Parathyroid adenoma (tissue), 2 donors: ENCODE measurements around the gene ACP5.

Experiments
- H2AFZ ChIP-seq: fragments of 300-600 bp; sonication (generic); one replicate; pipeline ENCODE4 v1.7.0; 2017; ENCODE audit warnings: antibody characterized with exemption, mild to moderate bottlenecking
- H3K27ac ChIP-seq: fragments of 300-600 bp; sonication (generic); one replicate; pipeline ENCODE4 v1.7.0; 2017
- H3K27me3 ChIP-seq: fragments of 300-600 bp; sonication (generic); one replicate; pipeline ENCODE4 v1.7.0; 2017; ENCODE audit warnings: low read length; ENCODE audit not compliant: control insufficient read depth, insufficient read depth
- H3K36me3 ChIP-seq: fragments of 300-600 bp; sonication (generic); one replicate; pipeline ENCODE4 v1.7.0; 2017; ENCODE audit warnings: low read length; ENCODE audit not compliant: control insufficient read depth, insufficient read depth
- H3K4me1 ChIP-seq: fragments of 300-600 bp; sonication (generic); one replicate; pipeline ENCODE4 v1.7.0; 2017; ENCODE audit warnings: control low read depth
- H3K4me2 ChIP-seq: fragments of 300-600 bp; sonication (generic); one replicate; pipeline ENCODE4 v1.7.0; 2017; ENCODE audit warnings: low read length
- H3K4me3 ChIP-seq: fragments of 300-600 bp; sonication (generic); one replicate; pipeline ENCODE4 v1.7.0; 2017; ENCODE audit warnings: low read depth, low read length
- H3K79me2 ChIP-seq: fragments of 300-600 bp; sonication (generic); one replicate; pipeline ENCODE4 v1.7.0; 2017; ENCODE audit warnings: control low read depth
- H3K9ac ChIP-seq: fragments of 300-600 bp; sonication (generic); one replicate; pipeline ENCODE4 v1.7.0; 2017; ENCODE audit warnings: mild to moderate bottlenecking
- H3K9me3 ChIP-seq: fragments of 300-600 bp; sonication (generic); one replicate; pipeline ENCODE4 v1.7.0; 2017; ENCODE audit warnings: low read length; ENCODE audit not compliant: control insufficient read depth
- CTCF ChIP-seq: fragments of 300-600 bp; sonication (generic); IDR thresholded peaks from one replicate; pipeline ENCODE4 v1.7.0; 2017; ENCODE audit warnings: antibody characterized with exemption, mild to moderate bottlenecking
- donor health status: primary hyperparathyroidism.

ACP5 gene

GRCh38 chr19:11581740-11582139, 4.3 kb upstream of the ACP5 start:
- Histone ChIP-seq H3K27ac (no peak overlapping the region), H2AFZ (no peak overlapping the region), H3K36me3 (no peaks in the 10 kb centered on the region), H3K9me3 (no peaks in the 10 kb centered on the region), H3K79me2 (no peaks in the 10 kb centered on the region), H3K4me2 (no peak overlapping the region), H3K4me3 (no peak overlapping the region), H3K9ac (no peak overlapping the region), H3K27me3 (no peaks in the 10 kb centered on the region), H3K4me1 (no peaks in the 10 kb centered on the region)
- no peak for TF ChIP-seq CTCF

DNA sequence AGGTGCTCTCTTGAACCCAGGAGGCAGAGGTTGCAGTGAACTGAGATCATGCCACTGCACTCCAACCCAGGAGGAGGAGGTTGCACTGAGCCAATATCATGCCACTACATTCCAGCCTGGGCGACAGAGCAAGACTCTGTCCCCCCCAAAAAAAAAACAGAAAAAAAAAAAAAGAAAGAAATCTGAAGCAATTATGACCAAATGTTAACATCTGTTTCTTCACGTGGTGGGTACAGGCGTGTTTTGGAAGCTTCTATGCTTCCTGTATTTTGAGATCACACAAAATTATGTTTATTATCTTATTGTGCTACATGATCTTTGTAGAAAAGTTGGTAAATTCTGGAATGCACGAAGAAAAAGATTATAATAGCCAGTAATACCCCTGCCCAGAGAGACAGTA, 2.7 kb upstream of the ACP5 start:
- Histone ChIP-seq H3K27ac (no peak overlapping the region), H3K4me3 (no peak overlapping the region), H3K4me1 (no peaks in the 10 kb centered on the region)

DNA sequence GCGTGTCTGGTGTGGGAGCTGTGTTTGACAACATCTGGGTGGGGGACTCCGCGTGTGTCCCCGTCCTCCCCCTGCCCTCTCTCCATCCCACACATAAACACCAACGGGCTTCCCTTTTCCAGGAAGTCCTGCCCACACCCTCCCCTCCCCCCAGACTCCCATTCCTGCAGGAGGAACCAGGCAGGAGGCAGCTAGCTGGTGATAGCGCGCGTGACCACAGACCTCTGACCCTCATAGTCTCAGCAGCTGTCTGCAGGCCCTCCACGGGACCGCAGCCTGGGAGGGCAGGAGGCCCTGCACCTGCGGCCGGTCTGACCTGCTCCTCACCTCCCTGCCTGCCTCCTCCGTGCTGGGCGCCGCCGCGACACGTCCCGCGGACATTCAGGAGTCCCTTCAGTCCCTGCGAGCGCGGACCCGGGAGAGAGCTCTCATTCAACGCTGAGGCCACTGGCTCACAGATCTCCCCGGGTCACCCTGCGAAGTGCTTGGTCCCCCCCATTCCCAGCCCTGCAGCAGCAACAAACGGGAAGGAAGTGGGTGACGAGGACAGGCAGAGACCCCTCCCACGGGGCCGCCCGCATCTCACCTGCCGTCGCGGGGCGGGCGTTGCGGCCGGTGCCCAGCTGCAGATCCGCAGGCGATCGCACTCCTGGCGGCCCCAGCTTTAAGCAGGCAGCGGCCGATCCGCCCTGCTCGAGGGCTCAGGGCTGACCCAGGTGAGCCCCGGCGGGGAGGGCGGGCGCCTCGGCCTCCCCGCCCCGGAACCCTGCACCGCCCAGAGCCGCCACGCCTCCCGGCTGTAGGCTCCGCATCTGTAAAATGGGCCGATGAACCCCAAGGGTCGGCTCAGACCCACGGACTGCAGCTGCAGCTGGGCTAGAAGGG, 1.1 kb upstream of the ACP5 start:
- no peaks in the 10 kb centered on the region for H3K27me3 ChIP-seq
- H3K4me2 ChIP-seq = peak overlapping the region; percentile 22
- H2AFZ ChIP-seq = peak overlapping the region; percentile 76
- H3K36me3 ChIP-seq = no peaks in the 10 kb centered on the region
- H3K4me3 ChIP-seq = peak overlapping the region; percentile 16
- no peaks in the 10 kb centered on the region for H3K4me1 ChIP-seq
- no peak overlapping the region for H3K27ac ChIP-seq
- no peak for TF ChIP-seq CTCF
- H3K79me2 ChIP-seq = no peaks in the 10 kb centered on the region
- H3K9ac ChIP-seq = no peak overlapping the region
- no peaks in the 10 kb centered on the region for H3K9me3 ChIP-seq

More for the DNA sequence above, 2.7 kb upstream of the ACP5 start:
- Histone ChIP-seq H3K4me2 (no peak overlapping the region), H2AFZ (no peak overlapping the region), H3K36me3 (no peaks in the 10 kb centered on the region), H3K27me3 (no peaks in the 10 kb centered on the region), H3K9ac (no peak overlapping the region), H3K79me2 (no peaks in the 10 kb centered on the region), H3K9me3 (no peaks in the 10 kb centered on the region)
- TF ChIP-seq CTCF = no peak

GRCh38 chr19:11576227-11576626, 1.2 kb downstream of the ACP5 start:
- Histone ChIP-seq H3K27ac (no peak overlapping the region), H3K36me3 (no peaks in the 10 kb centered on the region), H3K79me2 (no peaks in the 10 kb centered on the region)

More at GRCh38 chr19:11576227-11576626, 1.2 kb downstream of the ACP5 start:
- H2AFZ ChIP-seq = no peak overlapping the region
- no peak overlapping the region for H3K9ac ChIP-seq
- no peaks in the 10 kb centered on the region for H3K9me3 ChIP-seq
- H3K27me3 ChIP-seq = no peaks in the 10 kb centered on the region
- no peak for TF ChIP-seq CTCF
- no peaks in the 10 kb centered on the region for H3K4me1 ChIP-seq
- no peak overlapping the region for H3K4me2 ChIP-seq
- no peak overlapping the region for H3K4me3 ChIP-seq
